HG02678 (cell line): ENCODE measurements around the gene ZNF630.
"Not testable (repeated sequence)": the region's sequence is repeated elsewhere in the genome, so short reads cannot be mapped to it uniquely, and the experiment has no call there.

Experiments used
- ATAC-seq: cut with Tn5 transposase; IDR thresholded peaks from one replicate; pipeline ENCODE4 v1.9.1; 2021; ENCODE audit warnings: mild to moderate bottlenecking, moderate library complexity; ENCODE audit not compliant: unreplicated experiment

The ZNF630 gene

DNA sequence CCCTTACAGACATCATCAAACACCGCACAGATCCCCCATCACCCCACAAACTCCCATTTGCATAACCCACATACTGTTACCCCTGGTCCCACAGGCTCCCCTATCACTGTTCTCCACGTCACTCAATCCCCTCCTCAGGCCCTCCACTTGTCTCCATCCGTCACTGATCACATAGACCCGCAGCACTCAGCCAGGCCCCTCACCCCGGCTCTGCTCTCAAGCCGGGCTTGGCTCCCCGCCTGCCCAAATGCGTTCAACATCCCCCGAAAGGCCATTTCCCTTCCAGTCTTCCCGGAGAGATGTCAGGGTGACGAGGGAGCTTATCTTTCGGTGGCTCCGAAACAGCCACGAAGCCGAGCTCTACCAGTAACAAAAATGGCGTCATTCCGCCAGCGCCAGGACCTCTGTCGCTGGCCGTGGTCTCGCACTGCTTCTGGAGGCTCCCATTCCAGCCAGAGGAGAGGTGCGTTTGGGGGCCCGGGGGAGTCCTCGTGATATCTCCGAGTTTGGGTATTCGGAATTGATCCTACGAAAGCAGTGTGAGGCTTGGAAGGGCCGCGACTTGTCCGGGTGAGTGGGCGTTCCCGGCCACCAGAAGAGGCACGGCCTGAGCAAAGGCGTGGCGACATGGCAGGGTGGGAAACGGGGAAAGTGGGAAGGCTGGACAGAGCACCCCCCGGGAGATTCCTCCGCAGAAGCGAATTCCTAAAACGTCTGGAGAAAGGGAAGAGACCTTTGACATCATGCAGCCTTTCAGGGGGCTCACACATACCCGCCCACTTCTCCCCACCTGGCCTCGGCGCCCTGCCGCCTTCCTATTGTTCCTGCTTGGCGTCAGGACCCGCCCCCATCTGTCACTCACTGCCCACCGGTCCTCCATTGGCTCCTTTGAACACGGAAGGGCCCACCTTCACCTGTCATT, at the start of gene ZNF630:
TSS of gene ZNF630 (minus strand) at position 577 of the 922 bp plus-strand sequence. CDS start 4,754 bp downstream, outside the sequence.
- ATAC-seq: peak; percentile 89

GRCh38 chrX:48107717-48108116, 36.3 kb upstream of the ZNF630 start:
- no peak for ATAC-seq

- no peak for ATAC-seq
Observed at GRCh38 chrX:48102874-48103374, 31.5 kb upstream of the ZNF630 start.

DNA sequence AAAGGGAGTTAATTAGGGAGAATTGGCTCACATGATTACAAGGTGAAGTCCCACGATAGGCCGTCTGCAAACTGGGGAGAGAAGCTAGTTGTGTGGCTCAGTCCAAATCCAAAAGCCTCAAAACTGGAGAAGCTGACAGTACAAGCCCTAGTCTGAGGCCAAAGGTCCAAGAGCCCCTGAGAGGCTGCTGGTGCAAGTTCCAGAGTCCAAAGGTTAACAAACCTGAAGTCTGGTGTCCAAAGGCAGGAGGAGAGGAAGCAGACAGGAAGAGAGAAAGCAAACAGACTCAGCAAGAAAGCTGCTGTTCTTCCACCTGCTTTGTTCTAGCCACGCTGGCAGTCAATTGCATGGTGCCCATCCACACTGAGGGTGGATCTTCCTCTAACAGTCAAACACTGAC, 30.0 kb upstream of the ZNF630 start:
- no peak for ATAC-seq

- ATAC-seq: not testable (repeated sequence)
Observed at GRCh38 chrX:48092558-48092957, 21.1 kb upstream of the ZNF630 start.

DNA sequence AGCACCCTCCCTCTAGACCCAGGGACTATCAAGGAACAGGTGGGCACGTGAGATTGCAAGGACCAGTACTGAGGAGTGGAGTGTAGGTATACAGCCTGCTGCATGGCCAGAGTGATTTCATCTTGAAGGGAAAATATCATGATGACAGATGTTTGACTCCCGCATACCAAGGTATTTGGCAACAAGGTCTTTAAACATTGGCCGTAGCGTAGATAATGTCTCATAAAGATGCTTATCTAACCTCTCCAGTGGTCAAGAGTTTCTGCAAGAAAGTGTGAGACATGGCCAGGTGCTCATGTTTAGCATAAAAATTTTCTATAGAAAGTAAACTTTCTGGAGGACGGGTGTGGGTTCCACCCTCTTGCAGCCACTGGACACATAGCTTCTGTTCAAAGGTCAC, 18.7 kb upstream of the ZNF630 start:
- no peak for ATAC-seq

DNA sequence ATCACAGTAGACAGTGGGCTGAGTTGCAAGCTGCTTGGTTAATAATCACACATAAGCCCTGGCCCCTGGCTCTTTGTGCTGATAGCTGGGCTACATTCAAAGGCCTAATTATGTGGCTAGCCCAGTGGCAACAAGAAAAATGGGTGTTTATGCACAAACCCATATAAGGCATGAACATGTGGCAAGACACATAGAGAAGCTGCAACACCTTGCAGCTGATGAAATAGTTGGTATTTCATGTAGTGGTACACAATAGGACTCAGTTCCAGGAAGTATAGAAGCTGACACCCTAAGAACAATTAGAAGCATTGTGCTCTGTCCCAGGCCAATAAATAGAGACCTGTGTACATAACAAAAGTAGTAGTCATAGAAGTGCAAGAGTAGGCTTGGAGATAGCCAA, 14.6 kb upstream of the ZNF630 start:
- ATAC-seq: no peak

DNA sequence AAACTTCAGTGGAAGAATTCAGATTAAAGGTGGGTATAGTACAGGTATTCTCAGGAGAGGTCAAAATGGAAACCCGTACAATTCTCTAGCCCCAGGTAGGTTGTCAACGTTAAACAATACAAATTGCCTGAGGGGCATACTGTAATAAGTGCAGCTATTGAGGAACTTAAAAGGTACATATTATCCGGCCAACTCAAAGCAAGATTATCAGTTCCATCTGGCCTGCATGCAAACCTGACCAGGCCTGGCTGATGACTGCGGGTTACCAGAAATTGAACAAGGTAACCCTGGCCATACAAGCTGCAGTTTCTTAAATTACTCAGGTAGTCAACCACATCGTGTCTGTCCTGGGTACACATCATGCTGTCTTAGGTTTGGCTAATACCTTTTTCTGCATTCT, 12.3 kb upstream of the ZNF630 start:
- ATAC-seq: no peak

DNA sequence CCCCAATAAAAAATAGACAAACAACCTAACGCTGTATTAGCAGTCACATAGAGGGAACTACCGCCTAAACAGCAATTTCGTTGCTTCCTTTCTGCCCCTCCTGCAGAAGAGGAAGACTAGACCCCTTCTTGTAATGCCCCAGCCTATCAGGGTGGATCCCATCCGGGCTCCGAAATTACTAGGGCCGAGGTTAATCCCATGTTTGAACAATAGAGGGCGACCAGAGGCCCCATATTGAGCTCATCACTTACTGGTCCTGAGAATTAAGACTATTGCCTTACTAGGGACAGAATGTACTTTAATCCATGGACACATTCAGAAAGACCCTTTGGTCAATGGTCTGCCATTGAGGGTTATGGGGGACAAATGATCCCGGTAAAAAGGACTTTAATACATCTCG, 11.8 kb upstream of the ZNF630 start:
- no peak for ATAC-seq

GRCh38 chrX:48076343-48076742, 4.9 kb upstream of the ZNF630 start:
- ATAC-seq: no peak

- no peak for ATAC-seq
Observed at GRCh38 chrX:48071986-48072605, 656 bp upstream of the ZNF630 start.

GRCh38 chrX:48068096-48068887, 3.1 kb downstream of the ZNF630 start:
- no peak for ATAC-seq

- no peak for ATAC-seq
Observed at GRCh38 chrX:48064261-48064660, 7.2 kb downstream of the ZNF630 start.

GRCh38 chrX:48059296-48059639, 12.2 kb downstream of the ZNF630 start:
- ATAC-seq: no peak

DNA sequence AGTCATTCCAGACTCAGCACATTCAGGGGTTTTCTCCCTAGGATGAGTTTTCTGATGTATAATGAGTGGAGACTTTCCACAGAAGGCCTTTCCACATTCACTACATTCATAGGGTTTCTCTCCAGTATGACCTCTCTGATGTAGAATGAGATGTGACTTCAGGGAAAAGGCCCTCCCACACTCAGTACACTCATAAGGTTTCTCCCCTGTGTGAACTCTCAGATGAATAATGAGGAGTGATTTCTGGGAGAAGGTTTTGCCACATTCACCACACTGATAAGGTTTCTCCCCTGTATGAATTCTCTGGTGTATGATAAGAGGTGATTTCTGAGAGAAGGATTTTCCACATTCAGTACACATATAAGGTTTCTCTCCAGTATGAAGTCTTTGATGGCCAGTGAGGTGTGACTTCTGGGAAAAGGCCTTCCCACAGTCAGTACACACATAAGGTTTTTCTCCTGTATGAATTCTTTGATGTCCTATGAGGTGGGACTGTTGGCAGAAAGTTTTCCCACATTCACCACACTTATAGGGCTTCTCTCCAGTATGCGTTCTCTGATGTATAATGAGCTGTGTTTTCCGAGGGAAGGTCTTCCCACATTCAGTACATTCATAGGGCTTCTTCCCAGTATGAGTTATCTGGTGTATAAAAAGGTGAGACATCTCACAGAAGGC, 12.7 kb downstream of the ZNF630 start:
- no peak for ATAC-seq

DNA sequence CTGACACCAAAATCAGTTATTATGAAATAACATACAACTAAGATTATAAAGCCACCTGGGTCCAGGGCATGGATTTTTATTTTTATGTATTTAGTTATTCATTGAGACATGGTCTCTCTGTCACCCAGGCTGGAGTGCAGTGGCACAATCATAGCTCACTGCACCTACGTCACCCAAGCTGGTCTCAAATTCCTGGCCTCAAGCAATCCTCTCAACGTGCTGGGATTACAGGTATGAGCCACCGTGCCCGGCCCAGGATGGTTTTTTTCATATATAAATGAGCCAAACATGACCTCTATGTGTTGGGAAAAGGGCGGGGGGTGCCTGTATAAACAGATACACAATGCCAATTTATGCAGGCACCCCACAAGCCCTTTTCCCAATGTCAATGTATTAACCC, 24.6 kb downstream of the ZNF630 start:
- ATAC-seq: no peak

- no peak for ATAC-seq
Observed at GRCh38 chrX:48045410-48046311, 25.8 kb downstream of the ZNF630 start.

- no peak for ATAC-seq
Observed at GRCh38 chrX:48043056-48043455, 28.4 kb downstream of the ZNF630 start.

DNA sequence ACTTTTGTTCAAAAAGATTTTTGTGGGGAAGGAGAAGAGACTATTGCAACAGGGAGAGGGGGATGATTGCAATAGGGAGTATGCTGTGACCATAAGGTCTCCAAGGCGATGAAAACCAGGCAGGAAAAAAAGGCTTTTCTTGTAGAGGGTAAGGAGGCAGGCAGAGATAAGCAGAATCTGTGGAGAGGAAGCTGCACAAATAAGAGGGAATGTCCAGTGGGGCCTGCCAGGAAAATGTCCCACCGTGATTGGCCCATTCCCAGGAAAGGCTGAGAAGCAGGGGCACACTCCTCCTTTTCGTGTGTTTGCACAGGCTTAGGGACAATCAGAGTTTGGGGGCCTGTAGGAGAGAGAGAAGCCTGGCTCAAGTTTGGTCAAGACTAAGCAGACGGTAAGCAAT, 35.5 kb downstream of the ZNF630 start:
- ATAC-seq: no peak
